Measurements from ENCODE around the gene GABRA5.

GABRA5 gene

GRCh38 chr15:26882112-26882511 lies 15.2 kb downstream of the GABRA5 start:
- in situ Hi-C loops (cut with HindIII; ENCODE audit: low pct_ligation_motif_present, low sequenced_read_pairs), result no loop called here
- Histone ChIP-seq H3K4me3 (ENCODE audit: low read depth, low read length) (no peak overlapping the region), H3K27me3 (replicated peaks) (no peaks in the 10 kb centered on the region), H3K36me3 (replicated peaks) (no peaks in the 10 kb centered on the region), H3K27ac (no peak overlapping the region)
- no peak for DNase-seq
- TF ChIP-seq, protein P1, sequence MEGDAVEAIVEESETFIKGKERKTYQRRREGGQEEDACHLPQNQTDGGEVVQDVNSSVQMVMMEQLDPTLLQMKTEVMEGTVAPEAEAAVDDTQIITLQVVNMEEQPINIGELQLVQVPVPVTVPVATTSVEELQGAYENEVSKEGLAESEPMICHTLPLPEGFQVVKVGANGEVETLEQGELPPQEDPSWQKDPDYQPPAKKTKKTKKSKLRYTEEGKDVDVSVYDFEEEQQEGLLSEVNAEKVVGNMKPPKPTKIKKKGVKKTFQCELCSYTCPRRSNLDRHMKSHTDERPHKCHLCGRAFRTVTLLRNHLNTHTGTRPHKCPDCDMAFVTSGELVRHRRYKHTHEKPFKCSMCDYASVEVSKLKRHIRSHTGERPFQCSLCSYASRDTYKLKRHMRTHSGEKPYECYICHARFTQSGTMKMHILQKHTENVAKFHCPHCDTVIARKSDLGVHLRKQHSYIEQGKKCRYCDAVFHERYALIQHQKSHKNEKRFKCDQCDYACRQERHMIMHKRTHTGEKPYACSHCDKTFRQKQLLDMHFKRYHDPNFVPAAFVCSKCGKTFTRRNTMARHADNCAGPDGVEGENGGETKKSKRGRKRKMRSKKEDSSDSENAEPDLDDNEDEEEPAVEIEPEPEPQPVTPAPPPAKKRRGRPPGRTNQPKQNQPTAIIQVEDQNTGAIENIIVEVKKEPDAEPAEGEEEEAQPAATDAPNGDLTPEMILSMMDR (IDR thresholded peaks at IDR 0.05; ENCODE audit: low read depth, low read length, missing control alignments), result no peak

- in situ Hi-C loops (cut with HindIII; ENCODE audit: low pct_ligation_motif_present, low sequenced_read_pairs), result no loop called here
- Histone ChIP-seq H3K36me3 (replicated peaks) (no peaks in the 10 kb centered on the region), H3K4me3 (ENCODE audit: low read depth, low read length) (no peak overlapping the region), H3K27me3 (replicated peaks) (no peaks in the 10 kb centered on the region), H3K27ac (no peak overlapping the region)
- DNase-seq, result no peak
- TF ChIP-seq, protein P1 (IDR thresholded peaks at IDR 0.05; ENCODE audit: low read depth, low read length, missing control alignments), result no peak
These were observed 15.9 kb downstream of the GABRA5 start for GRCh38 chr15:26882616-26883365.

GRCh38 chr15:26883466-26883865 lies 16.6 kb downstream of the GABRA5 start:
- no peak overlapping the region for H3K4me3 ChIP-seq (ENCODE audit: low read depth, low read length)
- H3K27me3 ChIP-seq (replicated peaks), result no peaks in the 10 kb centered on the region
- DNase-seq, result no peak
- TF ChIP-seq, protein P1 (IDR thresholded peaks at IDR 0.05; ENCODE audit: low read depth, low read length, missing control alignments), result no peak
- H3K36me3 ChIP-seq (replicated peaks), result no peaks in the 10 kb centered on the region
- no peak overlapping the region for H3K27ac ChIP-seq
- in situ Hi-C loops (cut with HindIII; ENCODE audit: low pct_ligation_motif_present, low sequenced_read_pairs), result no loop called here

DNA sequence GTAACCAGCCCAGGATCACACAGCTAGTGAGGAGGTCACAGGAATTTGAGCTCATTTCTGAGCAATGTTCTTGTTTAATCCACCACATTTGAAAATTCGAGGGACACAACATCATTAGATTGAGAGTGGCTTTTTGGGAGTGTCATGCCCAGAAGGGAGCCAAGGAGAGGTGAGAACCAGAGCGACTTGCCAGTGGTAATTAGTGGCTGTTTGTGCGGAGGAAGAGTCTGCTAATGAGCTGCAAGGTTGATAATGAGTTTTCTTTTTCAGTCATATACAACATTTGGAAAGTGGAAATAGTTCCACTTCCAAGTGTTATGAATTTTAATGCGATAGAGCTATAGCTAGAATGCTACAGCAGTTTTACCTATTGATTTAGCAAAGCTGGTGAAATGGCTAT lies 19.7 kb downstream of the GABRA5 start:
- no peak overlapping the region for H3K4me3 ChIP-seq (ENCODE audit: low read depth, low read length)
- DNase-seq, result no peak
- H3K36me3 ChIP-seq (replicated peaks), result no peaks in the 10 kb centered on the region
- no peak overlapping the region for H3K27ac ChIP-seq
- TF ChIP-seq, protein P1 (IDR thresholded peaks at IDR 0.05; ENCODE audit: low read depth, low read length, missing control alignments), result no peak
- in situ Hi-C loops (cut with HindIII; ENCODE audit: low pct_ligation_motif_present, low sequenced_read_pairs), result no loop called here
- H3K27me3 ChIP-seq (replicated peaks), result no peaks in the 10 kb centered on the region

GRCh38 chr15:26887926-26888666 lies 21.2 kb downstream of the GABRA5 start:
- Histone ChIP-seq H3K27me3 (replicated peaks) (no peaks in the 10 kb centered on the region), H3K36me3 (replicated peaks) (no peaks in the 10 kb centered on the region), H3K27ac (no peak overlapping the region), H3K4me3 (ENCODE audit: low read depth, low read length) (no peak overlapping the region)
- in situ Hi-C loops (cut with HindIII; ENCODE audit: low pct_ligation_motif_present, low sequenced_read_pairs), result no loop called here
- TF ChIP-seq, protein P1 (IDR thresholded peaks at IDR 0.05; ENCODE audit: low read depth, low read length, missing control alignments), result no peak
- no peak for DNase-seq

Measured in brain microvascular endothelial cell (primary cell).